GM21723 (cell line): ENCODE measurements around the gene SCD5.

Source experiments
- ATAC-seq: cut with Tn5 transposase; IDR thresholded peaks from one replicate; pipeline ENCODE4 v1.9.1; 2021; ENCODE audit warnings: mild to moderate bottlenecking, moderate library complexity; ENCODE audit not compliant: unreplicated experiment

SCD5 gene

DNA sequence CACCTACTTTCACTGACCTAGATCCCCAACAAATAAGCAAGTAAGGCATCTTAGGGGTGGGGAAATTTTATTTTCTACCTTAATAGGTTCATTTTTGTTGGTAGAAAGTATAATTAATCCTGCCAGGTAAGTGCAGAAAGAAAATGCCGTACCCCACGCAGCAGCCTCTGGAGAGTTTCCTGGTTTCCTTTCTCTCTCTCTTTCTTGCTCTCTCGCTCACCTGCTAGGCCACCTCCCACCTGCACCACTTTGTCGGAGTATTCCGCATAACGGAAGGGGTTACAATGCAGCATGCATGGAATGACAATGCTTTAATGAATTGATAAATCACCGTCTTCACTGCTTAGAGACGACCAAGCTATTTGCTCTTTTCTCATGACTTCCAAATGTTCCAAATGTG lies 101.0 kb downstream of the SCD5 start:
- ATAC-seq, result no peak

- ATAC-seq, result no peak
These were observed 102.3 kb downstream of the SCD5 start for GRCh38 chr4:82696117-82696860.

- ATAC-seq, result no peak
These were observed 103.7 kb downstream of the SCD5 start for GRCh38 chr4:82694892-82695291.

DNA sequence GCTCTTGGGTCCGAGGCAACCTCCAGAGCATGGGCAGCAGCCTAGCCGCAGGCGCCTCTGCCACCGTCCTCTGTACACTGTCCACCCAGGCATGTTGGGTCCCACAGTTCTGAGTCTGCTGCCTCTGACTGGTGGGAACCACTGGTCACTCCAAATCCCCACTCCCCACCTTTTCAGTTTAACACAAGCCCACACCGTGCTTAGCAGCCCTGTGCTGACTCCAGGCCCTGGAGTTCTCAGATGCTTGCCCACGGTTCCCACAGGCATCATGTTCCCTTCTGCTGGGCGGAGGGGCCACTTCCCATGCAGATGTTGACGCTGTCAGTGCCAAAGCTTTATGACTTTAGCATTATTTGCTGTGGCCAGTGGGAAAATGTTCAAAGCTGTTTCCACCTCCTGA lies 104.5 kb downstream of the SCD5 start:
- ATAC-seq, result no peak

- no peak for ATAC-seq
These were observed 106.4 kb downstream of the SCD5 start for GRCh38 chr4:82692101-82692780.

DNA sequence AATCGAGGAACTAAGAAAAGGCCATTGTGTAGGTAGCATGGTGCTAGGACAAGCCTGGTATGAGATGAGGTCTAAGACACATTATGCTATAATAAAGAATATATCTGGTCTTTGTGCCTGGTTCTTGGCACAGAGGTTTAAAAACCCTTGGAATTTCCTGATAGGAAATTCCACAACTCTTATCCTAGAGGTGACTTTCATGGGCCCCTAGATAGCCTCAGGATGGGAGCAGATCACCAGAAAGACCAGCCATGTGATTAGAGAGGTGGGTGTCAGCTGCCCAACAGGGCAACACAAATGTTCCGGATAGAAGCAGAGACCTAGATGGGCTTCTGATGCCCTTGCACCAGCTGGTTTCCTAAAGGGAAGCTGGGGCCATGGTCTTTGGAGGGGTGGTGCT lies 107.2 kb downstream of the SCD5 start:
- ATAC-seq, result no peak

- ATAC-seq, result no peak
These were observed 110.4 kb downstream of the SCD5 start for GRCh38 chr4:82688091-82688795.

DNA sequence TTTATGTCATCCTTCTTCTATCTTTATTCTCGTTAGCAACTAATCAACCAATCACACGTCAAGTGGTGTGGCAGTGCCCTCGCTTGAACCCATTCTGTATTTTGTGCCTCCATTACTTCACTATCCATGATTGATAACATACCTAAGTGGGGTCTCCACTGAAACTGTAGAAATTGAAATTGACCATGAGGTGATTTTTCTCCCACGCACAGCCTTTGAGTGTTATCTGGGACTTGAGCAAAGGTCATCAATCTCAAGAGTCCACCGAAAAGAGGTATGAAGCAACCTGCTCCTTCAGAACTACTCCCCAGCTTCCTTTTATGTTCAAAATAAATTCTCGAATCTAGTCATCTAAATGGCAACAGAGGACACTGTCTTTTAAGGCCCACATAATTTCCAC lies 111.1 kb downstream of the SCD5 start:
- no peak for ATAC-seq

GRCh38 chr4:82681754-82682153 lies 116.8 kb downstream of the SCD5 start:
- no peak for ATAC-seq

GRCh38 chr4:82680834-82681233 lies 117.8 kb downstream of the SCD5 start:
- no peak for ATAC-seq

- ATAC-seq, result no peak
These were observed 119.1 kb downstream of the SCD5 start for GRCh38 chr4:82679531-82679930.

- ATAC-seq, result no peak
These were observed 120.5 kb downstream of the SCD5 start for GRCh38 chr4:82678051-82678450.

DNA sequence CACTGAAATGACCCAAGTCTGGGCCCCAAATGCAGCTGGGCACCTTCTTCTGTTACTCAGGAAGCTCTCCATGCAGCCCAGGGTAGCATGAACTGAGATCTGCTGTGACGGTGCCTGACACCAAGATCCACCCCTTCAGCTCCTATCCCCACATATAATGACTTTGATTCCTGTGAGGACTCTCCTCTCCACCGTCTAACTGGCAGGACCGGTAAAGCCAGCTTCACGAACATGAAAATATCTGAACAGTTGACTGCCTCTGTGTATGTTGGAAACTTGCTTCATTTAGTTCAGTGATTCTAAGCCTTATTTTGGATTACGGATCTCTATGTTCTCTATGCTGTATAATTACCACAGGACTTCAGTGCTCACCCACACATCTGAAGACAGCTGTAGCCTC lies 121.3 kb downstream of the SCD5 start:
- no peak for ATAC-seq

GRCh38 chr4:82667761-82668480 lies 130.7 kb downstream of the SCD5 start:
- no peak for ATAC-seq

DNA sequence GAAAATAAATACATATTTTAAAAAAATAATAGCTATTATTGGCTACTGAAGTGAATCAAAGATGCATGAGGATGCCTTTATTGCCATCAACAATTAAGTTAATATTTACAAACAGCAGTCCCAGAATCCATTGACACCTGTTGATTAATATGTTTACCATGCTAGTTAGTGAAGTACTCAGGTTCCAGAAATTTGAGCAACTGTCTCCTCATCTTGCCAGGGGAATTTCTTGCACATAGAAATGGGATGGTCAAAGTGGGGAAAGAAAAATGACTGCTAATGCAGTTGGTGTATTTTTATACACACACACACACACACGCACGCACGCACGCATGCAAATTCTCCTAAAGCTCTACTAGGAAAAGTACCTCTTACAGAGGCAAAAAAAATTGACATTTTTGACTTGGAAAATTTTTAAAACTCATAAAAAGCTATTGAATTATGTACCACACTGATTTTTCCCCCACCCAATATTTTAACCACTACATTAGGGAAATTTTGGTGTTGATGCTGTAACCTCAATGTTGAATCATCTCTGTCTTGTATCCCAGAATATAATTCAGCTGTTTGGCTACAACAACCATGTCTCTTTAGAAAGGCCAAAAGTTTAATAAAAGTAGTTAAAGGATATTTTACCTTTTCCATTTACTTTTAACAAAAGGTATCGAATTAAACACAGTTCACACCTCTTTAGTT lies 131.5 kb downstream of the SCD5 start:
- ATAC-seq, result no peak

GRCh38 chr4:82661181-82661992 lies 137.2 kb downstream of the SCD5 start:
- ATAC-seq, result no peak

DNA sequence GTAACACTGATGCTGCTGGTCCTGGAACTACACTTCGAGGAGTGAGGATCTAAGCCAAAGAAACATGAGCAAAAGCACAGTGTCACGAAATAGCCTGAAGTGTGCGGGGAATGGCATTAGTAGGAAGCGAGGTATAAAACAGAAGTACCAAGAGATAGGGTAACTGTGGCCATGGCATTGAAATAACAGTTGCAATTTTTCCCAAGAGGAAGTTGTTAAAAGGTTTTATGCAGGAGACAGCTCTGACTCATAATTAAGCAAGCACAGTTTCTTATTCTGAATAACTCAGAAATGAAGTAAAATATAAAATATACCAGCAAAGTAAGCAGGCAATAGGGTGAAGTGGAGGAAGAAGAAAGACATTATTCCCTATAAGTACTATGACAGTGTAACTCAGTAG lies 146.5 kb downstream of the SCD5 start:
- ATAC-seq, result no peak

DNA sequence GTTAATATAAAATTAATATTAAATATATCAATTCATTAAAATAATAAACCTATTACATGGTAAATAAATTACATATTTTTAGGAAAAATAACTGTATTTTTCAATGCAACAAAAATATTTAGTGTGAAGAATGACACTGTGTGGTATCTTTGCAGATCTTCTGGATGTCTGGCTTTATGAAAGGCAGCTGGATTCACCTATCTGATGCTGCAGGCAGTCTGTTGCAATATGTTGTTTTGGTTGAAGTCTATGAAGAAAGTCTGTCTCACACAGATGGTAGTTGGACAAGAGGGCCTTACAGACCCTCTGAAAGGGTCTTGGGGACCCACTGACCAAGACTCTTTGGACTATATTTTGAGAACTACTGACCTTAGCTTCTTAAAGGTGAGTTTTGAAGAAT lies 147.7 kb downstream of the SCD5 start:
- no peak for ATAC-seq

GRCh38 chr4:82648356-82648755 lies 150.2 kb downstream of the SCD5 start:
- ATAC-seq, result no peak
